Colon (tissue), 2 donors: ENCODE results near the gene TMEM181.
"Not testable (repeated sequence)": the region's sequence is repeated elsewhere in the genome, so short reads cannot be mapped to it uniquely, and the experiment has no call there.

Experiments
- FAIRE-seq: peaks from 2 replicates; lab custom pipeline; 2012; peaks lifted over from hg19 to GRCh38; lab: Jason Lieb, UNC
- donor health status: control.
- donor health status: control.

The TMEM181 gene

DNA sequence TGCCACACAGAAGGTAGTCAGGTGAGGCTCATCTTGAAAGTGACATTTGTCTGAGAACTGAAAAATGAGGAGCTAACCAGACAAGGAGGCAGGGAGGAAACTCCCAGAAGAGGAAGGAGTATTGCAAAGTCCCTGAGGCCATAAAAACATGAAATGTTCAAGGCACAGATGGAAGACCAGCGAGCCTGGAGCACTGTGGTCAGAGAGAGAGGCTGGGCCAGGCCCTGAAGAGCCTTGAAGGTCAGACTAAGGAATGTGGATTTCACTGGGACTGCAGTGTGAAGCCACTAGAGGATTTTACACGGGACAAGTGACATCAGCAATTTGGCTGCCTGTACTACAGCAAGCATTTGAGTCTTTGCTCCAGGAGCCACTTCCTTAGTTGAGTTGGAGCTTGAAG, 21.1 kb upstream of the TMEM181 start:
- FAIRE-seq = no peak

DNA sequence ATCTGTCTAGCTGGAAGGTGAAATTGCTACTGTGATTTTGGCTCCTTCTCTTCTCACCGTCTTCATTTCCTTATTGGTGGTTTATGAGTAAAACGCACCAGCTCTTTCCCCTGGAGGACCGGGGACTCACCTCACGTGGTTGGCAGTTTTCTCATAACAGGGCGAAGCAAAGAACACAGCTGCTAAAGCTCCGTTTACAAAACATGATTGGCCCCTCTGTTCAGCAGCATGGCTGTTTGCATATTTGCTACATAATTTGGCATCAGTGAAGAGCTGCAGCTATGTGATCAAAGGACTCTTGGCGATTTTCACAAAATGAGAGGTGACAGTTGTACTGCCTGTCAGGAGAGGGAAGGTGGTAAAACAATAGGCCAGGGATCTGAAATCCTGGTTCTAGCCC, 20.5 kb upstream of the TMEM181 start:
- FAIRE-seq = no peak

DNA sequence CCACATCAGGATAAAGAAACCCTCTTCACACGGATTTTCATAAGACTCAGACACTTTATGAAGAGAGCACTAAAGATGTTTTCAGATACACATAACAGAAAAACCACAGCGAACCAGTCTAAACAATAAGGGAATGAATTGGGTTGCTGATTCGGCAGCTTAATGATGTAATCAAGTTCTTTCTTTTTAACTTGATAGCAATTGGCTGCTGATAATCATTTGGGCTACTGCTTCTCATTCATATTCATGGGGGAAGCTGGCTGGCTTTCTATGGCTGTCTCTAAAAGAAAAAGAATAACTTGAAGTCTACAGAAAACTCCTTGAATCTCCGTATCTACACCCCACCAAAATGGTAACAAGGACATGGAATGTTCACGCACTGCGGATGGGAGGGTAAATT, 20.0 kb upstream of the TMEM181 start:
- FAIRE-seq = no peak

DNA sequence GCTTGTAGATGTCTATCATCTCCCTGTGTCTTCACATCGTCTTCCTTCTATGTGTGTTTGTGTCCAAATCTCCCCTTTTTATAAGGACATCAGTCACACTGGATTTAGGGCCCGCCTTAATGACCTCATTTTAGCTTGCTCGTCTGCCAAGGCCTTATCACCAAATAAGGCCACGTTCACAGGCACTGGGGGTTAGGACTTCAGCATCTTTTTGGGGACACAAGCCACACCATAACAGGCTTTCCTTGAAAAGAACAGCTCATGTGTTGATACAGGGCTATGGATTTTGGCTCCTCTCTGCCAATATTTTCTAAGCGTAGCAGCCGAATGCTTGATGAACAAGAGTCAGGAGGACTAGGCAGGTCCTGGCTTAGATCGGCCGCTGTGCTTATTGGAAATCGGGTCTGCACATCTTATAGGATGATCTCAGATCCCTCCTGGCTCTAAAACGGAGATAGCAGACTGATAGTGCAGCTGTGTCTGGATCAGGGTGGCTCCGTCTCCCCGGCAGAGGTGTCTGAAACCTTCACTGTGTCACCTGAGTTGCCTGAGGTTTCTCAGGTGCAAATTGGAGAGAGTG, 16.2 kb upstream of the TMEM181 start:
- no peak for FAIRE-seq

DNA sequence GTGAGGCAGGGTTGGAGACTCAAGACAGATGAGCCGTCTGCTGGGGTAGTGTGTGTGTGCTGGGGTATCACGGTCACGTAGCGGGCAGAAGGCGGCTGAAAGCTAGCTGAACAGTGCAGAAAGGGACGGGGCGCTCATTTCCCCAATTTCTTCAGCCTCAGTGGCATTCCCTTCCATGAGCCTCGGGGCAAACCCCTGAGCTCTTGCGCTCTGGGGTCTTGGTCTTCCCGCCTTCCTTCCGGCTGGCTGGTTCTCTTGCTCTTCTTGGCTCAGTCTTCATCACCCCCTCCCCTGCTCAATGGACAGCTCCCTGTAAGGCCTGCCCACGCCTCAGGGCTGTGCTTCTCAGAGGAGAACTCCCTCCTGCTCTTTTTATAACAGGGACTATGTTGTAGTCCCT, 15.5 kb upstream of the TMEM181 start:
- no peak for FAIRE-seq

DNA sequence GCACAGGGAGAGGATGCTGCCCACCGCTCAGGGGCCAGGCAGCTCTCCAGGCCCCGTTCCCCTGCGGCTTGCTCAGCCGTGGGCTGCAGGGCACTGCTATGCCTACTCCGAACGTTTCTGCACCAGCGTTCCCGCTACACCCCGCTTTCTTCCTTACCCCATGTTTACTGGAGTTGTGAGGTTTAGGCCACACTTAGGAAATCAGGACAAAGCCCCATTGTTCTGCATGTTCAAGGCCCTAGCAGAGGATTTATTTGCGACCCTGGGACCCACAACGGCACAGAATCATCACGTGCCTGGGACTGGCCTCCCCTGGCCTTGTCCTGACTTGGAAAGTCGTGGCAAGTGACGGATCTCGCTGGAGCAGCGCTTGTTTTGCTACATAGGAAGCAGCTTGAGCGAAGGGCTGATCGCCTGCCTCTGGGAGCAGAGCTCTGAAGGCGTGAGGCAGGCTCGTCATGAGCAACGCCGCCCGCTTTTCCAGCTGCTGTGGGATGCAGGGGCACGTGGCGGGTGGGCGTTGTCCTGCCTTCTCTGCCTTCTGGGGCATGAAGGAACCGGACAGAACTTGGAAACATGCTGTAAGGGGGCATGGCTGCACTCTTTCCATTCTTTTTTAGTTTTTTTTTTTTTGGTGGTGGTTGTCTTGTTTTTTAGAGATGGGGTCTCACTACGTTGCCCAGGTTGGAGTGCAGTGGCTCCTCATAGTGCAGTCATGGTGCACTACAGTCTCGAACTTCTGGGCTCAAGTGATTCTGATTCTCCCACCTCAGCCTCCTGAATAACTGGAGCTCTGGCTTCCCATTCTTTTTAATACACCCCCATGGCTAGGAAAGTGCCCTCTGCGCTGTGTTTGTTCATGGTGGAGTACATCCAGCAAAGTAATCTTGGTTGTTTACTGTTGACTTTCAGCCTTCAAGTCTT, 14.6 kb upstream of the TMEM181 start:
- FAIRE-seq = no peak

DNA sequence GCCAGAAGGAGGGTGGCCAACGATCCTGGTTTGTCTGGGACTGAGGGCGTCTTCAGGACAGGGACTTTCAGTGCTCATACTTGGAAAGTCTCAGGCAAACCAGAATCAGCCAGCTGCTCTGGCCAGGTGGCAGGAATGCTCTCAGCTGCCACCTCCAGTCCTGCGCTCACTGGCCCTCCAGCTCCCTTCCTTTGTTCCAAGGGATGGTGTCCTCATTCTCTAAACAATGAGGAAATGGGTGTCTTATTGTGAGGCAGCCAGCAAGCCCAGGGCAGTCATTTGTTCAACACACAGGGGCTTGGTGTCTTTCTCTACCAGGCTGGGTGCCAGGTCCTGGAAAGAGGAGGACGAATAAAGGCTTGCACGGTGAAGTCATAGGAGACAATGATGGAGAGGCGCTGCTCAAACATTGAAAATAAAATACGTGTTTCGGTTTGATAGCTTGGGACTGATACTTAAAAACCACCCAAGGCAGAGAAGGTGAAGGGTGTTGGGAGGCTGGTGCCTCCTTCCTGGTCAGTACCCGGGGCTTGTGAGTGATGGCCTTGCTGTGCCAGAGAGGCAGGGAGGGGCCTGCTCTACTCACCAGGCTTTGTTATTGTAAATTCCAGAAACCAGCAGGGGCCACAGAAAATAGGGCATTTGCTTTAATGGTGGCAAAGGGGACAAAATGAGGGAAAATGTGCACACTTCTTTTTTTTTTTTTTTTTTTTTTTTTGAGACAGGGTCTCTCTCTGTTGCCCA, 11.3 kb upstream of the TMEM181 start:
- FAIRE-seq = no peak

DNA sequence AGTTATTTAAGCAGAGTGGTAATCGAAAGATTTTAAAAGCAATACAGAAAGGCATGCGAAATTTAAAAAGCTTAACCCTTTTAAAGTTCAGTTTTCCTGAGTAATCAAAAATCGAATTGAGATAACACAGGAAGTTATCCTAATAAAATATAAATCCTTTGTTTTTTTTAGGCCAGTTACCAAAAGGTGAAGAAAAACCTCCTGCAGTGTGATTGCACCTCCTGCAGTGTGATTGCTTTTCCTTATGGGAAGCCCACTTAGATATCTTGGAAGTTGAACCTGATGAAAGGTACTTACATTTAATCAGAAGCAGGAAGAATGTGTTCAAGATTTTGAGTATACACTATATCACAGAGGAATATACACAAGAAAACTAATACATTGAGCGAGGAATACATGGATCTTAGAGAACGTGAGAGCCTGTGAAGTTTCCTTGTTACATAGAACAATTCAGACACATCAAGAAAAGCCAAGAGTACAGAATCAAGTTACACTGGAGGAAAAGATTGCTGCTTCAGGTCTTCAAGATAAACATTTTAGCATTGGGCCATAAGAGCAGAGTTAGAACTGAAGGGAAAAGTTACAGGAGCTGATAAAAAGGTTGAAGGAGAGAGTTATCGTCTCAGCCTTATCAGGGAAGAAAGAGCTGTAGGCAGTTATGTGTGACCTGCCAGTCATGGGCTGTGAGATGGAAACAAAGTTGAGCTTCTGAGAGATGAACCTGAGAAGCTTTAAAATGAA, 7.7 kb upstream of the TMEM181 start:
- no peak for FAIRE-seq

DNA sequence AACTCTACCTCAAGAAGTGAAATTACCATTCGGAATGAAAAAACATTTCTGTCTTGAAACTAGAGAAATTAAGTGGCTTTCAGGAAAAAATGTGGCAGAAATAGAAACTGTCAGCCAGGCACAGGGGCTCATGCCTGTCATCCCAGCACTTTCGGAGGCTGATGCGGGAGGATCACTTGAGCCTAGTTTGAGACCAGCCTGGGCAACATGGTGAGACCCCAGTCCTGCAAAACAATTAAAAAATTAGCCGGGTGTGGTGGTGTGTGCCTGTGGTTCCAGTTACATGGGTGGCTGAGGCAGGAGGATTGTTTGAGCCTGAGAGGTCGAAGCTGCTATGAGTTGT, 7.1 kb upstream of the TMEM181 start:
- no peak for FAIRE-seq

DNA sequence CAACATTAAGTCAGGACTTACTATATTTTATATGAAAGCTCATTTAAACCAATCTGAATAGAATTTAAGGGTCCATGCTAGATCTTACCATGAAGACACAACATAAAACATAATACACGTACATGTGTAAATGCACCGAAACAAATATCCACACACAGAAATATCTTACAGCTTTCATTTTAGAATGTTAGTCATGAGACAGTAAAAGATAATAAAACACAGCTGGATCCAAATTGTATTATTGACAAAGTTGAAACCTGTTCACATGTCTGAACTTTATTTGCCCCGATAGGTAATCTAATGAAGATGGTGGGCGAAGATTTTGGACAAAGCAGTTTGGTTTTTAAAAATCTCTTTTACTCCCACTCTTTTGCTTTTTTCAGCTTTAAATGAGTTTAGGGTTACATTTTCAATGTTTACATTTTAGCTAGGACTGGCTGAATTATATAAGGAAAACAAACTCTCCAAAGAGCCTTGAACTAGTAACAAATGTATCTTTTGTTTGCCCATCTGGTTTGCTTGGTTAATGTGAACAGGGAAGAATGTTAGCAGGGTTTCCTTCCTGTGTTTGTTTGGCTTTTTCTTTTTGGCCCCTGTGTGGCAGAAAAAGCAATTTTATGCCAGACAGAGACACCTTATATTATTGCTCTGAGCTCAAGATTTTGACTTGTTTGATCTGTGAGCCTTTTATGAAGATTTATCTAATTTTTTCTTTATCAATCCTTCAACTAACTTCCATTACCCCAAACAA, 5.1 kb upstream of the TMEM181 start:
- FAIRE-seq = no peak

DNA sequence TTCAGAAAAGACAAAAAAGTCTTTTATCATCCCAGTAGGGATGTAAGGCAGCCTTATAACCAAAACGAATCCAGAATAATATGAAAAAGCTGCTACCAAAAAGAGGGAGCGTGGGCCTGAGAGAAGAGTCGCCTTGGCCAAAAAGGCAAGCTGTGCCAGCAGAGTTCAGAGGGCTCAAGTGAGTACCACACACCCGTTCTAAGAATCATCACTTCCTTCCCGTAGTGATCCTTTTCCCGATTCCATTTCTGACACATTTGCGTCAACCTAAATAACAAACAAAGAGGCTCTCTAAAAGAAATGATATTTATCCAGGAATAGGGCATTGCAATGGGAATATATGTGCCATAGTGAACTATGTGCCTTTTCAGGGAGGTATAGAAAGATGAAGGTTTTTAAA, 3.8 kb upstream of the TMEM181 start:
- FAIRE-seq = no peak

DNA sequence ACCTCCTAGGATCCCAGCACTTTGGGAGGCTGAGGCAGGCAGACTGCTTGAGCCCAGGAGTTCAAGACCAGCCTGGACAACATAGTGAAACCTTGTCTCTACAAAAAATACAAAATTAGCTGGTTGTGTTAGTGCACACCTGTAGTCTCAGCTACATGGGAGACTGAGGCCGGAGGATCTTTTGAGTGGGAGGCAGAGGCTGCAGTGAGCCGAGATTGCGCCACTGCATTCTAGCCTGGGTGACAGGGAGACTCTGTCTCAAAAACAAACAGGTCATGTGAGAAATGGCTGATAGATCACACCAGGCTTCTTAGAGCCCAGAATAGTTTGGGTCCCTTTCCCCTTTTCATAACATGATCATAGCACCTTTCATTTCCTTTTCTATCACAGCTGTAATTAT, 2.8 kb upstream of the TMEM181 start:
- not testable (repeated sequence) for FAIRE-seq

DNA sequence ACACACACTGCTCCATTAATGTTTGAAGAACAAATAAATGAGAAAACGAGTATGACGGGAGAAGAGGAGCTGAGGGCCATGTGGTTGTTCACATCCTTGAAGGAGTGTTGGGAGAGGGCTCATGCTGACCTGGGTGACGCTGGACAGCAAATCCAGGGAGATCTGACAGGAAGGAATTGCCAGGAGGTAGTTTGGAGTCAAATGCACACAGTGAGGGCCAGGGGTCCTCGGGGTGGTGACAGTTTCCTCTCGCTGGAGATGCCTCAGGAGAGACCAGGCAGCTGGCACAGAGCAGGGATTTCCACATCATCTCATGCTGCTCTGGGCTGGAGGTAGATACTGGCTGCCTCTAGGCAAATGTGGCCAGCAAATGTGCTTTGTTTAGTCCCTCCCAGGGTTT, 2.0 kb upstream of the TMEM181 start:
- FAIRE-seq = no peak

DNA sequence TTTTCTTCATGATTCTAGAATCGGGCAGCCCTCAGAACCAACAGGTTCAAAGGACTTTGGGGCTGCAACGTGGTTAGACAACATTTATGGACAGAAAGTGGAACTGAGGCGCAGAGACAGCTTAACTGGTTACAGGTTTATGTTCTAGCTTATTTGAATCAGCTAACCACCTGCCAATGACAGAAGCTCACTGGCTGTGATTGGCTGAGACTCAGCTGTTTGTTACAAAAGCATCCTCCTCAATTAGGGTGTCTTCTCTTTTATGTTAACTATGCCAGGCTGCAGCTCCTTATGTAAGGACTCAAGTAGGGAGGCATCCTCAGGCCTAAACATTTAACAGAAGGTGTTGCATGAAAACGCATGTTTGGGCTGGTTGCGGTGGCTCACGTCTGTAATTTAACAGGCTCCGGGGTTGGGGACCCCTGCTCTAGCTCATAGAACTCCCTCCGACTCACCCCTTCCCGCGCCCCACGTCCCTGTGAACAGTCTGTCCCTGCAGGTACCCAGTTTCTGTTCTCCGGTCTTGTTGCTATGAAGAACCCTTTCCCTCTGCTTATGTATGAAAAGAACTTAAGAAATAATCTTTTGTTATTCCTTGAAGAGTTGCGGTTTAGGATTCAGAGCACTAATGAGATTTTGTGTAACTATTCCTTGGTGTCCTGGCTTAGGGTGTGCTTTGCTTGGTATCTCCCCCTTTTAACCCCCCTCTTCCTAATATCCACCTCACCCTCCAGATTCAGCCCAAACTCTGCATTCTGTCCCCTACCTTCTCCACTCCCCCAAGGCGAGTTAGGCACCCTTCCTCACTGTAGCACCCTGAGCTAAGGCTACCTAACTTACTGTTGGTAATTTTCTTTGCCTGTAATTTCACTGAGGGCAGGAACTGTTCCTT, 1.2 kb upstream of the TMEM181 start:
- FAIRE-seq = no peak

DNA sequence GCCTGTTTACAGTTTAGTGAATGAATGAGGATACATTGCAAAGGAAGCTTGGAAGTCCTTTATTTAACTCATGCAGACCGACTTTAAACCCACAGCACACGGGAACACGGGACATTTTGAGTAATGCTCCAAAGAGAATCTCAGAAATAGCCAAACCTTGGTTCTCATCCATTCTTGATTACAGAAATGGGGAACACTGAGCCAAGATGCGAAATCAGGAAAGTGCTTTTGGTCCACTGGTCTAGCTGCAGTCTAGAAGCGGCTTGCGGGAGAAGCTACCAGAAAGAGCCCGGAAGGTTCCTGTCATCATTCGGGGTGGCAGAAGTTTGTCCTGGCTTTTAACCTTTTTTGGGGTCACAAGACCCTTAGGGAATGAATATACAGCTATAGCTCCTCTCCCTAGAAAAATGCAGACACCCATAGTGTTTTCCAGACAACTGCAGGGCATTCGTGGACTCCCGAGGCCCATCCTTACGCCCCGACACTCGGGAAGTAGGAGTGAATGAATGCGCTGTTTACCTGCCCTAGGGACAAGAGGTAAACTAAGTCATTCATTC, 475 bp upstream of the TMEM181 start:
- FAIRE-seq = no peak

DNA sequence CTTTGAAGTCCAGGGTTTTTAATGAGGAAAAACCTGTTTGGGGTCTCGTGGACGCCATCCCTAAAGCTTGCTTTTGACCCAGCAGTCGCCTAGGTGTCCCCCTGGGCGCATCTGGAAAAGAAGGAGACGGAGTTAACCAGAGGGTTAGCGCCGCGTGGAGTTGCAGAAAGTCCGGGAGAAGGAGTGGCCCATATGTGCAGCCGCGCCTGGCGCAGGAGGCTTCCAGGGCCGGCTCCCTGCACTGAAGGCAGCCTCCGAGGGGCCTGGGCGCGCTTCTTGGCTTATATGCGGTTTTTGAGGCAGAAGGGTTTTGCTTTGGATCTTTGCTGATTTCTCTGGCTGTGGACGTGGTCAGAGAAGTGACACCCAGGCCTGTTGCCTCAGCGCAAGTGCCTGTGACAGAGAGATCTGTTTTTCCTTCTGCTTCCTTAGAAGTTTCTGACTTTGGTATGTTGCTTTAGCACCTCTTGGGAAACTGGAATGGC, 987 bp downstream of the TMEM181 start:
- no peak for FAIRE-seq

DNA sequence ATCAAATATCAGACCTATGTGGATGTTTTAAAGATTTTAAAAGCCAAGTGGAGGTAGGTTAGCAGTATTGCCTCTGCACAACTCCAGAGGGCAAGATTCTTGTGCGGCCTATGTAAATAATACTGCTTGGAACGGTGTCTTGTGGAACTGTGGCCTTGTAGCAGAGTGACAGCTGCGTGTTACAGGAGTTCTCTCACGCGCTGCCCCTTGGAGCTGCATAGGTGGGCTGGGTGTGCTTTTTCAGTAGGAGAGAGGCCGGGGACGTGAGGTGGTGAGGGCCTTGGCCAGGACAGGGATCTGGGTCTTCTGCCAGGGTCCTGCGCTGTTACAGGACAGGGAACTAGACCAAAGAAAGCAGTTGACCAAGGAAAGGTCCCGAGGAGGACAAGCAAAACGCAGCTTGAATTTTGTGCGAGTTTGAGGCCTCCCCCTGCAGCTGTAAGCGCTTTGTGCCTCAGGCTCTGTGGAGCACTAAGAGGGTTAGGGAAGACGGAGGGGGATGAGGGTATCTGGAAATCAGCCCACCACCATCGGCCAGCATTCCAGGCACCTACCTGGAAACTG, 1.5 kb downstream of the TMEM181 start:
- no peak for FAIRE-seq

DNA sequence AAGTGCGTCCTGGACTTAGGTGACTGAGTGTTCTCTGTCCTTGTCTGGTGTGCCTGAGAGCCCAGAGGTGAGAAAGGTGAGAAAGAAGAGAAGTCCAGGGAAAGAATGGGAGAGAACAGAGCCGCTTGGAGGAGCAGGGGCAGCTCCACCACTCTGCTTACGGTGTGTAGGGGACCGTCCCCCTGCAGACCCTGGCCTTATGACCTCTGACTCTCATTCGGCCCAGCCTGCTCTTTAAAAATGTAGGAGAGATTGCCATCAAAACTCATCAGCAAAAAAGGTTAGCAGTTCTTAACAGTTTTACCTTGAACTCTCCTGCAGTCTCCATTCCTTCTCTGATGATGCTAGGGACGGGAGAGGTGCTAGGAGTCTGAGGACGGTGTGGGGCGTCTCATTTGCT, 2.0 kb downstream of the TMEM181 start:
- no peak for FAIRE-seq

DNA sequence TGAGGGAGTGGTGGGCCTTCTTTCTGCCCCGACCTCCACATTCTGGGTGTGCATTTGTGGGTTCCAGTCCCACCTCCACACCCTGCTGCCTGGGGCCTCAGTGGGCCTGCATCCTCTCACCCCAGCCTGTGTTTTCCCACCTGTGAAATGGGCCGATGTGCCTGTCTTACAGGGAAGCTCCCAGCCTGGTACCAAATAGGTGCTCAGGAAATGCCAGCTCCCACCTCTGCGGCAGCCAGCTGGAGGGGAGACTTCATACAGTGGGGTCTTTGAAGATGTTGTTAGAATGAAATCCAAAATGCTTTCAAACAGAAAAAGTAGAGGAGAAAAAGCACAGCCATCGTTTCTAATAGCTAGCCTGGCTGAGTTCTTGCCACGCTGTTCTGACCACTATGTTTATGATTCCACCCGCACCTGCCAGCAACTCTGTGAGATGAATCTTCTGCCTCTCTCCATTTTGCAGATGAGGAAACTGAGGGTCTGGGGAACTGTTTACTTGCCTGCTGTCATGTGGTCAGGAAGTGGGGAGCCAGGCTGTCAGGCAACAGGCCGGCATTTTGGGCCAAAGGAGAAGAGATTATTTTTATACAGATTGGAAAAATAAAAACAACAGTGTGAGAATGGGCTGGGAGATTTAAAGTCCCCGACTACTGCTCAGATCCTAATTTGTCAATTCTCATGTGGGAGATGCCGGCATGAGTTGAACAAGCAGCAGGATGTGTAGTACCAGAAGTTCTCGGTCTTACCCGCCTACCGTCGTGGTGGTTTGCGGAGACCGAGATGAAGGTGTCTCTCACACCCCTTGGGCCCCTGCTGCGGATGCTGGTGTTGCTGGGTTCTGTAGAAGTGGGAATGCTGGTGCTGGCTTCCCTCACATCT, 4.6 kb downstream of the TMEM181 start:
- no peak for FAIRE-seq
